GM12892 (cell line): ENCODE data around the gene RADIL.

Experiments used
- DNase-seq: peaks from one replicate; pipeline ENCODE4 v3.0.0; 2011; ENCODE audit not compliant: insufficient read length
- FAIRE-seq: peaks from 2 replicates; lab custom pipeline; 2011; peaks lifted over from hg19 to GRCh38; lab: Jason Lieb, UNC
- POLR2A ChIP-seq: IDR thresholded peaks from 2 replicates; pipeline ENCODE4 v1.6.1; 2011; ENCODE audit warnings: low read depth, low read length, control low read depth
- POLR2AphosphoS5 ChIP-seq: IDR thresholded peaks from 2 replicates; pipeline ENCODE4 v1.6.1; 2011; ENCODE audit warnings: low read depth, low read length, control low read depth
- TAF1 ChIP-seq: IDR thresholded peaks from 2 replicates; pipeline ENCODE4 v1.6.1; 2011; ENCODE audit warnings: low read depth, mild to moderate bottlenecking, control low read depth, low read length, borderline replicate concordance

The RADIL gene

GRCh38 chr7:4841836-4842235, 41.7 kb downstream of the RADIL start:
- no peak for FAIRE-seq
- no peak for DNase-seq
- TF ChIP-seq POLR2A (no peak), POLR2AphosphoS5 (no peak), TAF1 (no peak)

GRCh38 chr7:4841007-4841784, 42.3 kb downstream of the RADIL start:
- DNase-seq (no peak), FAIRE-seq (no peak)
- TF ChIP-seq POLR2A, result no peak
- TF ChIP-seq POLR2AphosphoS5, result no peak

GRCh38 chr7:4840079-4840501, 43.4 kb downstream of the RADIL start:
- no peak for FAIRE-seq
- no peak for DNase-seq
- no peak for TF ChIP-seq POLR2AphosphoS5
- no peak for TF ChIP-seq POLR2A
- no peak for TF ChIP-seq TAF1

- DNase-seq, result no peak
- no peak for FAIRE-seq
- TF ChIP-seq TAF1 (no peak), POLR2A (no peak), POLR2AphosphoS5 (no peak)
Measured at GRCh38 chr7:4838626-4839334, 44.7 kb downstream of the RADIL start.

GRCh38 chr7:4837803-4838625, 45.5 kb downstream of the RADIL start:
- FAIRE-seq (no peak), DNase-seq (no peak)
- no peak for TF ChIP-seq POLR2A
- TF ChIP-seq POLR2AphosphoS5, result no peak
- TF ChIP-seq TAF1, result no peak

- FAIRE-seq (no peak), DNase-seq (no peak)
Measured at GRCh38 chr7:4837041-4837802, 46.3 kb downstream of the RADIL start.

GRCh38 chr7:4836206-4836661, 47.3 kb downstream of the RADIL start:
- DNase-seq (no peak), FAIRE-seq (no peak)

More at GRCh38 chr7:4837041-4837802, 46.3 kb downstream of the RADIL start:
- TF ChIP-seq TAF1, result no peak
- TF ChIP-seq POLR2AphosphoS5, result no peak
- no peak for TF ChIP-seq POLR2A

GRCh38 chr7:4835398-4836205, 47.9 kb downstream of the RADIL start:
- TF ChIP-seq POLR2A, result no peak
- TF ChIP-seq TAF1, result no peak
- no peak for DNase-seq
- FAIRE-seq, result no peak

More at GRCh38 chr7:4836206-4836661, 47.3 kb downstream of the RADIL start:
- no peak for TF ChIP-seq TAF1
- TF ChIP-seq POLR2AphosphoS5, result no peak
- TF ChIP-seq POLR2A, result no peak

GRCh38 chr7:4834601-4835397, 48.7 kb downstream of the RADIL start:
- no peak for TF ChIP-seq POLR2AphosphoS5
- no peak for TF ChIP-seq POLR2A
- TF ChIP-seq TAF1, result no peak
- DNase-seq (no peak), FAIRE-seq (no peak)

GRCh38 chr7:4833691-4834600, 49.6 kb downstream of the RADIL start:
- TF ChIP-seq POLR2A (no peak), TAF1 (no peak), POLR2AphosphoS5 (no peak)
- FAIRE-seq (no peak), DNase-seq (no peak)
